Immature natural killer cell (primary cell): Measurements from ENCODE around the gene LRGUK. TPM values are rescaled to one million over a fixed set of nuclear protein-coding genes. Genes with fewer than 3 reads are reported as not detected.

Source experiments
- DNase-seq, 3 donors: peaks; one replicate each; pipeline ENCODE4 v3.0.0; 2022; ENCODE audit warnings: mixed read lengths in 1 of 3
- H3K27ac Mint-ChIP-seq, 6 donors: one replicate each; pipeline ENCODE4 v1.8.0; 2020; ENCODE audit warnings: mixed read lengths in 6 of 6, mild to moderate bottlenecking in 5 of 6, inconsistent platforms in 4 of 6, moderate library complexity in 3 of 6
- H3K27me3 Mint-ChIP-seq, 3 donors: one replicate each; pipeline ENCODE4 v1.8.0; 2020 to 2021; ENCODE audit warnings: low read depth in 3 of 3, mild to moderate bottlenecking in 3 of 3, mixed read lengths in 3 of 3, moderate library complexity in 3 of 3, inconsistent platforms in 1 of 3
- H3K36me3 Mint-ChIP-seq, 3 donors: one replicate each; pipeline ENCODE4 v1.8.0; 2020; ENCODE audit warnings: mixed read lengths in 3 of 3, inconsistent platforms in 2 of 3, mild to moderate bottlenecking in 2 of 3
- H3K4me1 Mint-ChIP-seq, 2 donors: one replicate each; pipeline ENCODE4 v1.8.0; 2020; ENCODE audit warnings: inconsistent platforms in 2 of 2, mild to moderate bottlenecking in 2 of 2, mixed read lengths in 2 of 2, moderate library complexity in 1 of 2
- H3K4me3 Mint-ChIP-seq, 5 donors: one replicate each; pipeline ENCODE4 v1.8.0; 2020; ENCODE audit warnings: mild to moderate bottlenecking in 5 of 5, mixed read lengths in 5 of 5, inconsistent platforms in 3 of 5, moderate library complexity in 3 of 5
- H3K9me3 Mint-ChIP-seq, 6 donors: one replicate each; pipeline ENCODE4 v1.8.0; 2020; ENCODE audit warnings: mild to moderate bottlenecking in 6 of 6, mixed read lengths in 6 of 6, inconsistent platforms in 4 of 6, moderate library complexity in 3 of 6
- polyA plus RNA-seq, 3 donors: library from polyadenylated mRNA; unstranded; fragments of 300-500 nt; fragmentation: Illumina TruSeq; gene quantifications; one replicate each; pipeline ENCODE4 v1.2.3, GENCODE V29; 2021

The LRGUK gene
- polyA plus RNA-seq, 3 donors from 2014 or later, result not detected

DNA sequence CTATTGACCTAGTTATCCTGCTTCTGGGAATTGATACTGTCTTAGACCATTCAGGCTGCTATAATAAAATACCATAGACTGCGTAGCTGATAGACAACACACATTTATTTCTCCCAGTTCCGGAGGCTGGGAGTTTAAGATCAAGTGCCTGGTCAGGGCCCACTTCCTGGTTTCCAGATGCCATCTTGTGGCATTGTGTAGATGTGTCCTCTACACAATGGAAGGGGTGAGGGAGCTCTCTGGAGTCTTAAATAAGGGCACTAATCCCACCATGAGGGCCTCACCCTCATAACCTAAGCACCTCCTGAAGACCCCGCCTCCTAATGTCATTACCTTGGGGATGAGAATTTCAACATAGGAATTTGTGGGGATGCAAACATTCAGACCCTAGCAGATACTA lies 127.2 kb downstream of the LRGUK start:
- H3K4me3 Mint-ChIP-seq, result no peak overlapping the region
- no peaks in the 10 kb centered on the region for H3K9me3 Mint-ChIP-seq
- H3K4me1 Mint-ChIP-seq, result no peaks in the 10 kb centered on the region
- no peak for DNase-seq
- no peak overlapping the region for H3K27ac Mint-ChIP-seq
- H3K27me3 Mint-ChIP-seq, result peaks cover 0 to 6% (median 4%) of the 10 kb centered on the region in 3 donors
- no peaks in the 10 kb centered on the region for H3K36me3 Mint-ChIP-seq

DNA sequence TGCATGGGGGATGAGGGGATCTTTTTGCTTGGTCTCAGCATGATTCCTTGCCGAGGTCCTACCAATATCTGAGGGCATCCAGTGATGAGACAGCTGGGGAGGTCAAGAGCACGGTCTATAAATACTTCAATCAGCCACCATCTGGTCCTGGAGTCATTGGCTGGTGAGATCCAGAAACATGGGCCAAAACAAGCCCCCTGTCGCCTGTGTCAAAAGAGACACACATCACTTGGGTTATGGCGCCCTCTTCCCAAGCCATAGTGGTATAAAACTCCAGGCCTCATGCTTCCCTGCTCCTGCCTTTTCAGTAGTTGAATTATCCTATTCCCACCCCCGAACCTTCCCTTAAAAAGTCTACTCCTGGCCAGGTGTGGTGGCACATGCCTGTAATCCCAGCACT lies 128.7 kb downstream of the LRGUK start:
- Mint-ChIP-seq H3K36me3 (no peaks in the 10 kb centered on the region), H3K4me3 (no peak overlapping the region), H3K27ac (no peak overlapping the region), H3K9me3 (no peaks in the 10 kb centered on the region), H3K27me3 (peaks cover 0 to 4% (median under 1%) of the 10 kb centered on the region in 3 donors), H3K4me1 (no peaks in the 10 kb centered on the region)
- no peak for DNase-seq

DNA sequence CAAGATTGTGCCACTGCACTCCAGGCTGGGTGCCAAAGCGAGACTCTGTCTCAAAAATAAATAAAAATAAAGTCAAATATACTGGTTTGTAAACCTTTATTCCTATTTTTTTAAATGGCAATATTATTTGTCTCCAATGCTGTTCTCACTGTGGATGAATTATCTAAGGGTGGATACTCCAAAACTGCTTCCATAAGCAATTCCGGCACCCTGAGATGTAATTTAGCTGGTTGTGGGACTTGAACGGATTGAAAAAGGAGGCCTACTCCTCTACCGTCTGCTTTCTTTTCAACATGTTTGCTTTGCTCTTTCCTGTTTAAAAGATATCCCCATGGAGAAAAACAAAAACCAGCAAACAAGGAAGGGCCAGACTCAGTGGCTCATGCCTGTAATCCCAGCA lies 135.2 kb downstream of the LRGUK start:
- Mint-ChIP-seq H3K27me3 (peaks cover 0 to 6% (median 1%) of the 10 kb centered on the region in 3 donors), H3K27ac (no peak overlapping the region), H3K9me3 (peaks cover 0 to 14% (median 5%) of the 10 kb centered on the region in 6 donors), H3K4me3 (no peak overlapping the region), H3K4me1 (no peaks in the 10 kb centered on the region), H3K36me3 (no peaks in the 10 kb centered on the region)
- no peak for DNase-seq

DNA sequence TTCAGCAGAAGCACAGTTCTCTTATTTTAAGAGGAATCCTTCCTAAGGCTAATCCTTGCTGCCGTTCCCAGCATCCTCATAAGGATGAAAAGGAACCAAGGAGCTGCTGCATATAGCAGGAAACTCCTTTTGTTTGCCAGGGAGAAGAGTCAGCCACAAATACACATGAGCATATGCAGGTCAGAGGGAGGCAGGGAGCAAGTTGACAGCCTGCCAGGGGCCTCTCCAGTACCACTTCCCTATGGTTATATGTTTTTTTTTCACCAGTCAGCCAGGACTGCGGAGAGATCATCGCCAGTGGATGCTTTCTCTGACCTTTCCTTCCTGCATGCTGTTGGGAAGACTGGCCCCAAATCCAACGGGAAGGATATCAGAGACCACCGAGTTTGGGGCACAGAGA lies 149.8 kb downstream of the LRGUK start:
- no peaks in the 10 kb centered on the region for H3K9me3 Mint-ChIP-seq
- no peak for DNase-seq
- H3K4me3 Mint-ChIP-seq, result no peak overlapping the region
- H3K27me3 Mint-ChIP-seq, result peaks cover 4 to 17% (median 5%) of the 10 kb centered on the region in 3 donors
- H3K27ac Mint-ChIP-seq, result no peak overlapping the region
- H3K4me1 Mint-ChIP-seq, result no peaks in the 10 kb centered on the region
- no peaks in the 10 kb centered on the region for H3K36me3 Mint-ChIP-seq

DNA sequence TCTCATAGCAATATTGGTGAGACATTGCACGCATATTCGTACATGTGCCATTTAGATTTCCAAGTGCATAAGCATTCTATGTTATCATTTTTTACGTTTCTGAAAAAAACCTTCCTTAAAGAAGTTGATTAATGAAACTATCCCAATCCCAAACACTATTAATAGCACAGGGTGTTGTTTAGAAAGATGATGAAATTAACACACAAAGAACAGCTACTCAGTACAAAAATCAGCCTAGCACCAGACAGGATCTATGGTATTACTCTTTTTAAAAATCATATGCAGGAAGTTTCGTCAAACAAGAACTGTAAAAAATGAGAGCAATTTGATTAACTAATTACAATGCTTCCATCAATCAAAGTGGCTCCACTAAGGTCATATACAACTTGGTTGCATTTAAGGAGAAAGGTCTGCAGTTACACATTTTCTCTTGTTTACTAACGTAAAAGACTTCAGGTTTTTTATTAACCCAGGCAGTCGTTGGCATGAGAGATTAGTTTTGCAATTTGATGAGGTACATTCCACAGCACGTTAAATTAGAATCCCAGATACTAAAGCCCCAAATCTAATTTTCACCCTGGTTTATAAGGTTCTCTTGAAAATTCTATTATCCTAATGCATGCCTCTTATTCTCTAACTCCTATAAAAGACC lies 151.5 kb downstream of the LRGUK start:
- Mint-ChIP-seq H3K4me3 (no peak overlapping the region), H3K4me1 (no peaks in the 10 kb centered on the region), H3K27me3 (peaks cover 4 to 20% (median 5%) of the 10 kb centered on the region in 3 donors), H3K36me3 (no peaks in the 10 kb centered on the region), H3K27ac (no peak overlapping the region), H3K9me3 (no peaks in the 10 kb centered on the region)
- no peak for DNase-seq

DNA sequence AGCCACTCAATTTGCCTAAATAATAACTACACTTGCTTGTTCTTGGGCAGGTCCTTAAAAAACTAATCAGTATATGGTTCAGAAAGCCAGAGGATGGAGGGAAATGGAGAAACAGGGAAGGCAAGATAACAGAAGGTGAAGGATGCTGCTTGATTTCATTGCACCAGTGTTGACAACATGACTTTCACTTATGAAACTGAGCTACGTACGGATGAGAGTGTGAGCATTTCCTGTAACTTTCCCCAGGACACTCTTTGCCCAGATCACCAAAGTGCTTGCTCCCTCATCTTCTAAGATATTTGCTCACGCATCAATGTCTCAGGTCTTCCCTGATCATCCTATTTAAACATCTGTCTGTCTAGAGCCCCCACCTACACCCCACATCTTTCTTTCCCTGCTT lies 152.2 kb downstream of the LRGUK start:
- Mint-ChIP-seq H3K36me3 (no peaks in the 10 kb centered on the region), H3K27me3 (peaks cover 3 to 21% (median 4%) of the 10 kb centered on the region in 3 donors), H3K4me3 (no peak overlapping the region), H3K4me1 (no peaks in the 10 kb centered on the region), H3K9me3 (peaks cover 0 to 2% (median 0%) of the 10 kb centered on the region in 6 donors), H3K27ac (no peak overlapping the region)
- DNase-seq, result no peak

DNA sequence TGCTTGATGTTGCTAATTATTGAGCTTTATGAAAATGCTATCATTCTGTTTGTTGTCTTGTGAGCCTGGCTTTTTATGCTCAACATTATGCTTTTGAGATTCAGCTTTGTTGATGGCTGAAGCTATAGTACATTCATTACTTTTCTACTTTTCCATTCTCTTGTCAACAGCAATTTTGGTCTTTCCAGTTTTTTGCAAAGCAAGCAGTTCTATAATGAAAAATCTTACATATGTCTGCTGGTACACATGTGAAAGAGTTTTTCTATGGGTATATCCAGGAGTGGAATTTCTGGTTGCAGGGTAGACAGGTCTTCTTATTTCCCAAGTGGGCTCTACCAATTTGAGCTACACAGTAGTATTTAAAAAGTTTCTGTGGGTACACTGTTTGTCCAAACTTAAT lies 152.8 kb downstream of the LRGUK start:
- H3K4me3 Mint-ChIP-seq, result no peak overlapping the region
- peaks cover 1 to 22% (median 4%) of the 10 kb centered on the region in 3 donors for H3K27me3 Mint-ChIP-seq
- H3K9me3 Mint-ChIP-seq, result peaks cover 0 to 2% (median 0%) of the 10 kb centered on the region in 6 donors
- H3K27ac Mint-ChIP-seq, result no peak overlapping the region
- no peak for DNase-seq
- no peaks in the 10 kb centered on the region for H3K4me1 Mint-ChIP-seq
- no peaks in the 10 kb centered on the region for H3K36me3 Mint-ChIP-seq

DNA sequence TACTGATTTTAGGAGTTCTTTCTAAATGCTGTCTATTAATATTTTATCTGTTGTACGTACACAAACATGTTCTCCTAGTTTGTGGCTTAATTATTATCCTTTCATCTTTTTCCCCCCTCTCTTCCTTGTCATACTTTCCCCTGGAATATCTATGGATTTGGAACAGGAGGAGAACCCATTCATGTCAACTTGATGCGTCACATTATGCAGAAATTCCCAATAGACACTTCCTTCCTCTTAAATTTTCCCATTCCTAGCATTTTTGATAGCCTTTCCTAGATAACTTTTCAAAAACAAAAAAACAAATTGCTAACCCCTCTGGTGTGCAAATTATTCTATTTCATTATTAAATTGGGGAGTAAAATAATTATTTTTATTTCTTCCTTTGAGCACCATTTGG lies 153.4 kb downstream of the LRGUK start:
- Mint-ChIP-seq H3K27me3 (peaks cover 1 to 22% (median 1%) of the 10 kb centered on the region in 3 donors), H3K4me1 (no peaks in the 10 kb centered on the region), H3K4me3 (no peak overlapping the region)

DNA sequence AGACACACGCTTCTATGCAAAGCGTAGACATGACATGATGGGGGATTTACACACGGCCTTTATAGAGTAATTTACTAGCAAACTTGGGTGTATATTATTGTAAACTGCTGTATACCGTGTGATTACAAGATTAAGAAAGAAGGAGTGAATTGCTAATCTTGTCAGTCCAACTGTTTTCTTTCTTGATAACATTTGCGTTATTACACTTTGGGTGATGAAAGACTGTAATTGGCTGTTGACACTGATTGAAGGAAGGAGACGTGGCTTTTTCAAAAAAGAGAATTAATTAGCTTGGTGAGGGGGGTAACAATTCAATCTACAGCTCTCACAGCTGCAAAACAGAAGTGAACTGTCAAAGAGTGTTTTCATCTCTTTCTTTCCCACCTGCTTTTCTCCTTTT lies 156.9 kb downstream of the LRGUK start:
- H3K36me3 Mint-ChIP-seq, result no peaks in the 10 kb centered on the region
- no peak overlapping the region for H3K4me3 Mint-ChIP-seq
- DNase-seq, result no peak
- H3K9me3 Mint-ChIP-seq, result peaks cover 0 to 2% (median 0%) of the 10 kb centered on the region in 6 donors
- H3K4me1 Mint-ChIP-seq, result no peaks in the 10 kb centered on the region
- H3K27ac Mint-ChIP-seq, result no peak overlapping the region
- H3K27me3 Mint-ChIP-seq, result peaks cover 0 to 19% (median 4%) of the 10 kb centered on the region in 3 donors

More for the DNA sequence above, 153.4 kb downstream of the LRGUK start:
- DNase-seq, result no peak
- peaks cover 0 to 2% (median 0%) of the 10 kb centered on the region in 6 donors for H3K9me3 Mint-ChIP-seq
- H3K27ac Mint-ChIP-seq, result no peak overlapping the region
- no peaks in the 10 kb centered on the region for H3K36me3 Mint-ChIP-seq

DNA sequence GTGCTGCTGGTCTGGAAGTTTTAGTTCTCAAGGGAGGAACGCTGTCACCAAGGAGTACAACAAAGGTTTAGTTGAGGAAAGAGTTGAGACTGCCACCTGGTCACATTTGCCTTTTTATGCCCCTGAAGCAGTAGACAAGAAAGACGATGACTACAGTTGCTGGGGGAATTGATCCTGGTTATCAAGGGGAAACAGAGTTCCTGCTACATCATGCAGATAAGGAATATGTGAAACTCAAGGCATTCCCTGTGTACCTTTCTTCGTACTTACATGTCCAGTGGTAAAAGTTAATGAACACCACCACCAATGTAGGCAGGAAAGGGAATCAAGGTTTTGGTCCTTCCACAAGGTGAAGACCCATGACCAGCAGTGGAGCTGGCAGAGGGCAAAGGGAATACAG lies 157.8 kb downstream of the LRGUK start:
- H3K4me3 Mint-ChIP-seq, result no peak overlapping the region
- no peaks in the 10 kb centered on the region for H3K36me3 Mint-ChIP-seq
- no peak for DNase-seq
- H3K9me3 Mint-ChIP-seq, result peaks cover 0 to 2% (median 0%) of the 10 kb centered on the region in 6 donors
- no peaks in the 10 kb centered on the region for H3K4me1 Mint-ChIP-seq
- H3K27ac Mint-ChIP-seq, result no peak overlapping the region
- peaks cover 0 to 15% (median 3%) of the 10 kb centered on the region in 3 donors for H3K27me3 Mint-ChIP-seq

DNA sequence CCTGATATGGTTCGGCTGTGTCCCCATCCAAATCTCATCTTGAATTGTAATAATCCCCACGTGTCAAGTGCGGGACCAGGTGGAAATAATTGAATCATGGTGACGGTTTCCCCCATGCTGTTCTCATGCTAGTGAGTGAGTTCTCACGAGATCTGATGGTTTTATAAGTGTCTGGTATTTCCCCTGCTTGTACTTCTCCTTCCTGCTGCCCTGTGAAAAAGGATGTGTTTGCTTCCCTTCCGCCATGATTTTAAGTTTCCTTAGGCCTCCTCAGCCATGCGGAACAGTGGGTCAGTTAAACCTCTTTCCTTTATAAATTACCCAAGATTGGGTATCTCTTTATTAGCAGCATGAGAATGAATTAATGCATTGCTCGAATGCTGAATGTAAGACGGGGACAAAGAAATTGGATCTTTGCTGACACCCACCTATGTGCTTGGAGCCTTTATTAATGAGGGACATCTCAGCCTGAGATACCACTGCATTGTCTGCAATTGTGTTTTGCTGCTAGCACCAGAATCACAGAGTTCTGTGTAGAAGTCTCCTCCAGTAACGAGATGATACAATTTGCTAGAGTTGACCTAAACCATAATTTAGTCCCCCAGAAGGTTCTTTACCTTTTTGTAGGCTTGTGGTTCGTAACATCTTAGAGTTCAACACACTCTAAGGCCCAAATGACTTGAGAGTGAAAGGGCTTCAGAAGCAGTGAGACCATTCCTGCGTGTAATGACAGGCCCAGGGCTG lies 160.9 kb downstream of the LRGUK start:
- Mint-ChIP-seq H3K4me3 (no peak overlapping the region), H3K27me3 (peaks cover 0 to 2% (median 2%) of the 10 kb centered on the region in 3 donors), H3K4me1 (no peaks in the 10 kb centered on the region), H3K9me3 (peaks cover 0 to 2% (median 0%) of the 10 kb centered on the region in 6 donors), H3K36me3 (peaks cover 0 to 13% (median 1%) of the 10 kb centered on the region in 3 donors), H3K27ac (no peak overlapping the region)
- DNase-seq, result no peak

DNA sequence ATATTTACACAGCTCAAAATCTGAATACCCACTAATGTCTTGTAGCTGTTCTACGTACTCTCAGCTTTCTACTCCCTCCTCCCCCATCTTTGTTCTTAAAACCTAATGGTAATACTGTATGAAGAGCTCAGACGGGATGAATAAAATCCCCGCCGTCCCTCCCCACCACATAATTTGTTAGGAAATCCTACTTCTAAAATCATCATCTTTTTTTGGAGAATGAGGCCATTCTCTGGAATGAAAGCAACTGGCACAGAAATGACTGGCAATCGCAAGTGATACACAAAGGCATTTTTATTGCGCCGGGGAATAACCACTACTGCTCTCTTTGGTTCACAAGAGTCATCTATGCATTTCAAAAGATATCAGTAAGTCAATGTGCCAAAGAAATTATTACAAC lies 162.3 kb downstream of the LRGUK start:
- H3K9me3 Mint-ChIP-seq, result no peaks in the 10 kb centered on the region
- DNase-seq, result no peak
- H3K27me3 Mint-ChIP-seq, result peaks cover 0 to 2% (median 0%) of the 10 kb centered on the region in 3 donors
- no peaks in the 10 kb centered on the region for H3K4me1 Mint-ChIP-seq
- no peak overlapping the region for H3K27ac Mint-ChIP-seq
- H3K36me3 Mint-ChIP-seq, result peaks cover 4 to 21% (median 7%) of the 10 kb centered on the region in 3 donors
- no peak overlapping the region for H3K4me3 Mint-ChIP-seq

DNA sequence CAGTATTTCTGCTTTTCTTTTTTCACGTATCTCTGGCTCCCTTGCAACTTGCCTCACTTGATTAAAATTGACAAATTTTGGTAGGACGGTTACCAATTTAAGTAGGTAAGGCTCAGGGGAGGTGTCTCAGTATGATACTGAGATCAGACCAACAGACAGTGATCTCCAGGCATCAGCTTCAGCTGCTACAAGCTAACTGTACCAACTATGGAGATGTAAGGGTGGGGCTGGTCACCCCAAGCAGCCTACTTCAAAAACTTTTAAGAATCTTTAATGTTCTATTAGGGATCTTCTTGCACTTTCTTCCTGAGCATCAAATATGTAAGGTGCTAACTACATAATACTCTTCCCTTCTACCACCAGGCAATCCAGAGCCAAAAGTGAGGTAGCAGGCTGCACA lies 162.7 kb downstream of the LRGUK start:
- Mint-ChIP-seq H3K36me3 (peaks cover 9 to 25% (median 11%) of the 10 kb centered on the region in 3 donors), H3K27me3 (peaks cover 0 to 2% (median 2%) of the 10 kb centered on the region in 3 donors), H3K27ac (no peak overlapping the region)

DNA sequence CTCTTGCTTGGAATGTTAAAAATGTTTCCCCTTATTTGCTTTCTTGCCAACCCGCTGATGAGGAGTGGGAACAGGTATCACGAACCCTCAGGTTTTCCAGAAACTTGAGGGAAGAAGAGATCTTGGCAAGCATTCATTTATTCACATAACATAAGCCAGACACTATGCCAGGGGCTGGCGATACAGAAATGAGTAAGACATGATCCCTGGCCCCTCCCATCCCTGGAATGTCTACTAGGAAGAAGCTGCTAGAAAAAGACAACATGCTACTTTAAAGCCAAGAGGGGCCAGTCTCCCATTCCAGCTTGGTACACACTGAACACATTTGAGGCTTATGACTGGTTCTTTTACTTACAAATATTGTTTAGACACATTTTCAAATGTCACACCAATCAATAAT lies 163.1 kb downstream of the LRGUK start:
- Mint-ChIP-seq H3K27me3 (peaks cover 0 to 2% (median 2%) of the 10 kb centered on the region in 3 donors), H3K27ac (no peak overlapping the region), H3K9me3 (no peaks in the 10 kb centered on the region), H3K4me1 (no peaks in the 10 kb centered on the region), H3K4me3 (no peak overlapping the region), H3K36me3 (peaks cover 12 to 26% (median 16%) of the 10 kb centered on the region in 3 donors)
- no peak for DNase-seq

More for the DNA sequence above, 162.7 kb downstream of the LRGUK start:
- Mint-ChIP-seq H3K4me1 (no peaks in the 10 kb centered on the region), H3K9me3 (no peaks in the 10 kb centered on the region), H3K4me3 (no peak overlapping the region)
- no peak for DNase-seq
